ENCODE measurements around the gene PRSS33.

- TF ChIP-seq CTCF (IDR thresholded peaks at IDR 0.05): no peak
- no peak for TF ChIP-seq POLR2A (IDR thresholded peaks at IDR 0.05)
- no peak for TF ChIP-seq EP300 (IDR thresholded peaks at IDR 0.05)
- TF ChIP-seq POLR2AphosphoS5 (IDR thresholded peaks at IDR 0.05): no peak
Measured at GRCh38 chr16:2737238-2737605, 50.1 kb downstream of the PRSS33 start.

Data from gastroesophageal sphincter (tissue), 3 donors.